ENCODE data around the gene KLHDC7B. TPM values are rescaled to one million over a fixed set of nuclear protein-coding genes. Genes with fewer than 3 reads are reported as not detected.

Gene KLHDC7B
- total RNA-seq, 1 experiment from 2014 or later: not detected

- TF ChIP-seq PRRX2 (CRISPR knock-in tag; IDR thresholded peaks at IDR 0.05) (no peak), GRHL2 (CRISPR knock-in tag; IDR thresholded peaks at IDR 0.05; ENCODE audit: insufficient replicate concordance, severe bottlenecking) (no peak), ZNF232 (CRISPR knock-in tag; IDR thresholded peaks at IDR 0.05) (no peak; the same call in 1 of the 2 replicates), NFYB (CRISPR knock-in tag; conservative IDR thresholded peaks at IDR 0.05; ENCODE audit: low read depth) (no peak), RORB (CRISPR knock-in tag; IDR thresholded peaks at IDR 0.05) (no peak), PRDM15 (CRISPR knock-in tag; IDR thresholded peaks at IDR 0.05) (no peak), JAZF1 (CRISPR knock-in tag; IDR thresholded peaks at IDR 0.05) (no peak), OVOL2 (CRISPR knock-in tag; IDR thresholded peaks at IDR 0.05; ENCODE audit: borderline replicate concordance) (no peak), ZNF121 (CRISPR knock-in tag; IDR thresholded peaks at IDR 0.05) (no peak), TP53 (CRISPR knock-in tag; IDR thresholded peaks at IDR 0.05) (peak; percentile 45; the same call in 1 of the 2 replicates), AR (CRISPR knock-in tag; IDR thresholded peaks at IDR 0.05) (no peak), EMX1 (CRISPR knock-in tag; IDR thresholded peaks at IDR 0.05) (no peak), NFATC4 (CRISPR knock-in tag; IDR thresholded peaks at IDR 0.05) (no peak), ZNF671 (CRISPR knock-in tag; IDR thresholded peaks at IDR 0.05) (0 out of 2 replicates have a peak, but pooled peaks have one; percentile 25), NFE2L1 (CRISPR knock-in tag; IDR thresholded peaks at IDR 0.05) (no peak)
These were observed 19.4 kb upstream of the KLHDC7B start (continued) for GRCh38 chr22:50526108-50526833.

DNA sequence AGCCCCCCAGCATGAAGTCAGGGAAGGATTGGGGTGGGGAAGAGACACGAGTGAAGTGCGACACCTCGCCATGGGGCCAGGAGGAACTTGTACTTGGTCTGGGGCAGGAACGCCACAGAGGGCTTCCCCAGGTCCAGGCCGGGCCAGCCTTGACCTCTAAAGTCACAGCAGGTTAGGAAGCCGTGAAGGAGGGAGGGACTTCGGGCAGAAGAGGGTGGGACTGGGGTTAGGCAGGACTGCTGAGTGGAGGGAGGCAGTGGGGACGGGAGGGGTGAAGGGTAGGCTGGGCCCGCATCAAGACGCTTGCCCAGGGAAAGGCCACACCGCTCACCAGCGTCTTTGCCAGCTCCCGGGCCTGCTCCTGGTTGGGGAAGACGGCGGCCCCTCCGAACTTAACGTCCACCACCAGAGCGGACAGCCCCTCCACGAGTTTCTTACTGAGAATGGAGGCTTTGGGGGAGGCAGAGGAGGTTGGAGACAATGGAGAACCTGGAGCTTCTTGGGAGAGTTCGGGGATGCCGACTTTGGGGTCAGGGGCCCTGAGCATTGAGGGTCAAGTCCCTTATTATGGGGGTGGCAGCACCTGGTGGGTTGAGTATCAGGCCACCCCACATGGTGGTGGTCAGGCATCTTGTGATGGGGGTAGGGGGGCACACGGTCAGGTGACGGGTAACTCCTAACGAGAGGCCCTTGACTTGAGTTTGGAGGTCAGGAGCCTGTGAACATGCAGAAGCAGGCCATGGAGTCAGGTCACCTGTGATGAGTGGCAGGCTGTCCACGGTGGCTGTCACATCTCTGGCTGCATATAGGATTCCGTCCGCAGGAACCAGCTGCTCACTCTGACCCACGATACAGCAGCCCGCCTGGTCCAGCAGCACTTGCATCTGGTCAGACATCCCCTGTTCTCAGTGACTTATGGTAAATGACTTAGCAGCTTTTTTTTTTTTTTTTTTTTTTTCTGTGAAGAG, 18.6 kb upstream of the KLHDC7B start:
- H3K27me3 Mint-ChIP-seq (ENCODE audit: low read depth): peaks cover 54% of the 10 kb centered on the region

More for the DNA sequence above, 18.6 kb upstream of the KLHDC7B start:
- DNase-seq (ENCODE audit: low spot score) (peak; percentile 71), ATAC-seq (peak; percentile 43)
- H3K27ac Mint-ChIP-seq: no peak overlapping the region
- ChIA-PET POLR2A (interaction anchor here (0.5 to 0.7 kb wide), 2 partner anchors 9 to 43 kb away, joined by 3 to 6 read pairs; no protein-coding TSS in a partner anchor), CTCF (interaction anchor here (0.6 to 4.3 kb wide), 6 partner anchors 18 to 137 kb away, joined by 3 to 60 read pairs (median 6); partner anchors contain the start of genes LMF2, NCAPH2 and SYCE3)
- H3K36me3 Mint-ChIP-seq: no peaks in the 10 kb centered on the region
- TF ChIP-seq E2F5 (CRISPR knock-in tag; IDR thresholded peaks at IDR 0.05): 0 out of 2 replicates have a peak, but pooled peaks have one; percentile 4
- no peak for TF ChIP-seq ATF3 (CRISPR knock-in tag; conservative IDR thresholded peaks at IDR 0.05)
- TF ChIP-seq ZNF121 (CRISPR knock-in tag; IDR thresholded peaks at IDR 0.05): peak; percentile 80
- peak overlapping the region; percentile 64 for H3K4me3 Mint-ChIP-seq
- no peaks in the 10 kb centered on the region for H3K9me3 Mint-ChIP-seq
- H3K4me1 Mint-ChIP-seq: peaks cover 15% of the 10 kb centered on the region
